HEK293 (cell line): Measurements from ENCODE around the gene WAS.

Experiments
- CTCF ChIP-seq: fragments of 450-650 bp; formaldehyde crosslinking; IDR thresholded peaks from 2 replicates; pipeline ENCODE4 v1.5.1; 2016; ENCODE audit warnings: missing biosample characterization, missing genetic modification characterization
- GLI4 ChIP-seq: fragments of 450-650 bp; formaldehyde crosslinking; IDR thresholded peaks from 2 replicates; pipeline ENCODE4 v1.5.1; 2016; ENCODE audit warnings: missing biosample characterization, missing genetic modification characterization
- KLF10 ChIP-seq: fragments of 450-650 bp; IDR thresholded peaks from 2 replicates; pipeline ENCODE4 v1.5.1; 2018; ENCODE audit warnings: missing biosample characterization, mild to moderate bottlenecking, missing genetic modification characterization
- KLF16 ChIP-seq: fragments of 450-650 bp; formaldehyde crosslinking; IDR thresholded peaks from 2 replicates; pipeline ENCODE4 v1.5.1; 2017; ENCODE audit warnings: missing biosample characterization, missing genetic modification characterization
- OSR2 ChIP-seq: fragments of 450-650 bp; formaldehyde crosslinking; IDR thresholded peaks from 2 replicates; pipeline ENCODE4 v1.5.1; 2016; ENCODE audit warnings: missing biosample characterization, missing genetic modification characterization
- ZBTB11 ChIP-seq: fragments of 450-650 bp; formaldehyde crosslinking; conservative IDR thresholded peaks from 2 replicates; pipeline ENCODE4 v1.5.1; 2016; ENCODE audit warnings: low read depth, missing biosample characterization, missing genetic modification characterization
- ZBTB20 ChIP-seq: fragments of 450-650 bp; formaldehyde crosslinking; IDR thresholded peaks from 2 replicates; pipeline ENCODE4 v1.5.1; 2016; ENCODE audit warnings: missing biosample characterization, missing genetic modification characterization
- ZNF169 ChIP-seq: fragments of 450-650 bp; formaldehyde crosslinking; IDR thresholded peaks from 2 replicates; pipeline ENCODE4 v1.5.1; 2016; ENCODE audit warnings: missing biosample characterization, missing genetic modification characterization
- ZNF324 ChIP-seq: fragments of 450-650 bp; formaldehyde crosslinking; IDR thresholded peaks from 2 replicates; pipeline ENCODE4 v1.5.1; 2016; ENCODE audit warnings: missing biosample characterization, missing genetic modification characterization
- ZNF785 ChIP-seq: fragments of 450-650 bp; formaldehyde crosslinking; IDR thresholded peaks from 2 replicates; pipeline ENCODE4 v1.5.1; 2016; ENCODE audit warnings: missing biosample characterization, missing genetic modification characterization

- no peak for TF ChIP-seq KLF10
- no peak for TF ChIP-seq CTCF (tag by site-specific recombination)
- no peak for TF ChIP-seq ZNF169 (tag by site-specific recombination)
- no peak for TF ChIP-seq OSR2 (tag by site-specific recombination)
- no peak for TF ChIP-seq GLI4 (tag by site-specific recombination)
- no peak for TF ChIP-seq ZBTB11
- no peak for TF ChIP-seq ZNF785 (tag by site-specific recombination)
- no peak for TF ChIP-seq ZBTB20 (tag by site-specific recombination)
- TF ChIP-seq ZNF324 (tag by site-specific recombination) = no peak
- no peak for TF ChIP-seq KLF16 (tag by site-specific recombination)
Observed at GRCh38 chrX:48711929-48712505, 28.4 kb downstream of the WAS start.
